ENCODE results near the gene ZNF774. TPM values are rescaled to one million over a fixed set of nuclear protein-coding genes. Genes with fewer than 3 reads are reported as not detected.

Gene ZNF774
- total RNA-seq, 2 donors from 2014 or later = 2.5 to 3.6 TPM

DNA sequence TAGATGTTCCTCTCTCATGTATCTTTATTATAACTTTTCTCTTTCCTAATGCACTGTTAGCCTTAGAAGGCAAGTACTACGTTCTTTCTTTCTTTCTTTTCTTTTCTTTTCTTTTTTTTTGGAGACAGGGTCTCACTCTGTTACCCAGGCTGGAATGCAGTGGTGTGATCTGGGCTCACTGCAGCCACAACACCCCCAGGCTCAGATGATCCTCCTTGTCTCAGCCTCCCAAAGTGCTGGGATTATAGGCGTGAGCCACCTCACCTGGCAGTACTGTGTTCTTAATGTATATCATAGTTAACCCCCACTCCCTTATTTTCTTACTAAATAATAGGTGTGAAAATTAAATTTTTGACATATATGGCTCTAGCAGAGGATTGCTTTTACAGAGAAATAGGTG lies 59.1 kb downstream of the ZNF774 start:
- H3K27ac Mint-ChIP-seq = peak overlapping the region; percentile 79
- peak overlapping the region; percentile 39 for H3K4me3 ChIP-seq (ENCODE audit: low read length)
- peaks cover 4% of the 10 kb centered on the region for H3K9me3 ChIP-seq (ENCODE audit: control insufficient read depth, low read length)
- H3K27me3 ChIP-seq (ENCODE audit: control insufficient read depth, insufficient read depth, low read length, poor library complexity, severe bottlenecking) = no peaks in the 10 kb centered on the region
- H3K36me3 ChIP-seq (ENCODE audit: control insufficient read depth, insufficient read depth, low read length) = no peaks in the 10 kb centered on the region
- no peak overlapping the region for H3K4me3 Mint-ChIP-seq
- H3K4me1 ChIP-seq (ENCODE audit: control insufficient read depth, insufficient read depth, low read length) = peaks cover 16% of the 10 kb centered on the region
- no peak overlapping the region for H3K27ac ChIP-seq (ENCODE audit: low read depth, low read length)
- H3K27me3 Mint-ChIP-seq (ENCODE audit: insufficient read depth) = no peaks in the 10 kb centered on the region
- peaks cover 9% of the 10 kb centered on the region for H3K9me3 Mint-ChIP-seq
- TF ChIP-seq, protein P1, sequence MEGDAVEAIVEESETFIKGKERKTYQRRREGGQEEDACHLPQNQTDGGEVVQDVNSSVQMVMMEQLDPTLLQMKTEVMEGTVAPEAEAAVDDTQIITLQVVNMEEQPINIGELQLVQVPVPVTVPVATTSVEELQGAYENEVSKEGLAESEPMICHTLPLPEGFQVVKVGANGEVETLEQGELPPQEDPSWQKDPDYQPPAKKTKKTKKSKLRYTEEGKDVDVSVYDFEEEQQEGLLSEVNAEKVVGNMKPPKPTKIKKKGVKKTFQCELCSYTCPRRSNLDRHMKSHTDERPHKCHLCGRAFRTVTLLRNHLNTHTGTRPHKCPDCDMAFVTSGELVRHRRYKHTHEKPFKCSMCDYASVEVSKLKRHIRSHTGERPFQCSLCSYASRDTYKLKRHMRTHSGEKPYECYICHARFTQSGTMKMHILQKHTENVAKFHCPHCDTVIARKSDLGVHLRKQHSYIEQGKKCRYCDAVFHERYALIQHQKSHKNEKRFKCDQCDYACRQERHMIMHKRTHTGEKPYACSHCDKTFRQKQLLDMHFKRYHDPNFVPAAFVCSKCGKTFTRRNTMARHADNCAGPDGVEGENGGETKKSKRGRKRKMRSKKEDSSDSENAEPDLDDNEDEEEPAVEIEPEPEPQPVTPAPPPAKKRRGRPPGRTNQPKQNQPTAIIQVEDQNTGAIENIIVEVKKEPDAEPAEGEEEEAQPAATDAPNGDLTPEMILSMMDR (conservative IDR thresholded peaks at IDR 0.05) = no peak
- peaks cover 62% of the 10 kb centered on the region for H3K4me1 Mint-ChIP-seq
- 61% methylated on average over 1 of the region's 2 CpGs; no CpG with 5 or more reads in 1 of the 2 experiments for WGBS, 2 experiments (ENCODE audit: insufficient coverage in 1 of 2, insufficient read length in 1 of 2)
- peaks cover 14% of the 10 kb centered on the region for H3K36me3 Mint-ChIP-seq (ENCODE audit: low read depth)
- H3K9ac ChIP-seq (ENCODE audit: extremely low read depth, low read length, poor library complexity, severe bottlenecking) = no peak overlapping the region
- no peak for DNase-seq

Other genes starting within 250 kb of the ZNF774 start
- gene IDH2, start 249.8 kb upstream of the ZNF774 start, total RNA-seq = 10 to 100 TPM; 27.0 to 50.8 TPM
- gene SEMA4B, start 151.0 kb upstream of the ZNF774 start, total RNA-seq = 10 to 100 TPM; 25.1 to 33.1 TPM
- 10 to 100 TPM; 31.3 to 34.0 TPM for gene CIB1, start 118.3 kb upstream of the ZNF774 start, total RNA-seq
- gene GDPGP1, start 118.1 kb upstream of the ZNF774 start, total RNA-seq = 1 to 10 TPM; 4.8 to 5.4 TPM
- gene TTLL13, start 102.7 kb upstream of the ZNF774 start, total RNA-seq = under 1 TPM; 0.15 to 0.46 TPM
- 100 to 1,000 TPM in 1 of 2 donors, 10 to 100 TPM in 1; 89.3 to 103 TPM for gene NGRN, start 86.6 kb upstream of the ZNF774 start, total RNA-seq
- 100 to 1,000 TPM in 1 of 2 donors, 10 to 100 TPM in 1; 94.4 to 124 TPM for gene IQGAP1, start 36.0 kb downstream of the ZNF774 start, total RNA-seq
- 10 to 100 TPM; 17.3 to 21.9 TPM for gene CRTC3, start 177.6 kb downstream of the ZNF774 start, total RNA-seq